SK-N-SH (cell line): ENCODE data around the gene UBR2. TPM values are rescaled to one million over a fixed set of nuclear protein-coding genes. Genes with fewer than 3 reads are reported as not detected.
A peak's percentile ranks its signal among the peaks of the same experiment; 100 is the strongest.

Experiments used
- CTCF ChIA-PET: fragments of 300-600, 350-600 bp; formaldehyde crosslinking; extraction: SDS; loops from one replicate; lab custom pipeline; 2021; lab: Yijun Ruan, JAX
- POLR2A ChIA-PET: fragments of 350-600 bp; sonication (Branson Sonifier 250); formaldehyde crosslinking; extraction: SDS; loops from one replicate; lab custom pipeline; 2020; ENCODE audit warnings: antibody characterized with exemption, inconsistent platforms; lab: Yijun Ruan, JAX
- DNase-seq: peaks from one replicate; pipeline ENCODE4 v3.0.0; 2012
- H2AFZ ChIP-seq: fragments of 200-600 bp; sonication (generic); 2 replicates; pipeline ENCODE4 v1.8.1; 2016; ENCODE audit warnings: antibody characterized with exemption, mild to moderate bottlenecking, low read depth
- H3F3A ChIP-seq: fragments of 200-600 bp; sonication (generic); replicated peaks from 2 replicates; pipeline ENCODE3; 2016; ENCODE audit warnings: antibody characterized with exemption, mild to moderate bottlenecking; ENCODE audit not compliant: insufficient read depth
- H3K27ac ChIP-seq, 2 experiments: fragments of 200-500 bp in 1 of 2; fragments of 200-600 bp in 1 of 2; sonication (Bioruptor generic) in 1 of 2; sonication (generic), shearing (Covaris generic) in 1 of 2; 2 replicates each; pipeline versions ENCODE4 v1.5.1 to v1.6.1; 2014 to 2016; ENCODE audit warnings: low read depth in 2 of 2, inconsistent platforms in 1 of 2, low read length in 1 of 2, mild to moderate bottlenecking in 1 of 2, mixed read lengths in 1 of 2
- H3K27me3 ChIP-seq: fragments of 200-600 bp; sonication (generic), shearing (Covaris generic); 2 replicates; pipeline ENCODE4 v1.6.1; 2016; ENCODE audit warnings: mixed run types; ENCODE audit not compliant: insufficient read depth
- H3K36me3 ChIP-seq, 2 experiments: fragments of 200-500 bp in 1 of 2; fragments of 200-600 bp in 1 of 2; sonication (Bioruptor generic) in 1 of 2; sonication (generic) in 1 of 2; replicated peaks in 1 of 2; 2 replicates each; pipeline versions ENCODE3 to v1.5.1; 2014 to 2016; ENCODE audit warnings: low read length in 1 of 2, mild to moderate bottlenecking in 1 of 2; ENCODE audit not compliant: insufficient read depth in 2 of 2, control insufficient read depth in 1 of 2
- H3K4me1 ChIP-seq, 2 experiments: fragments of 200-500 bp in 1 of 2; fragments of 200-600 bp in 1 of 2; sonication (Bioruptor generic) in 1 of 2; sonication (generic), shearing (Covaris generic) in 1 of 2; 2 replicates each; pipeline versions ENCODE4 v1.5.1 to v1.6.1; 2014 to 2016; ENCODE audit warnings: low read depth in 1 of 2, low read length in 1 of 2, mixed run types in 1 of 2; ENCODE audit not compliant: insufficient read depth in 2 of 2, control insufficient read depth in 1 of 2
- H3K4me2 ChIP-seq: fragments of 200-600 bp; sonication (generic), shearing (Covaris generic); 2 replicates; pipeline ENCODE4 v1.6.1; 2017; ENCODE audit warnings: mixed run types
- H3K4me3 ChIP-seq, 2 experiments: fragments of 200-500 bp in 1 of 2; fragments of 200-600 bp in 1 of 2; sonication (Bioruptor generic) in 1 of 2; sonication (generic), shearing (Covaris generic) in 1 of 2; 2 replicates each; pipeline versions ENCODE4 v1.5.1 to v1.8.1; 2014 to 2016; ENCODE audit warnings: low read depth in 2 of 2, inconsistent platforms in 1 of 2, low read length in 1 of 2, mild to moderate bottlenecking in 1 of 2, mixed read lengths in 1 of 2, moderate library complexity in 1 of 2
- H3K79me2 ChIP-seq: fragments of 200-600 bp; sonication (generic); 2 replicates; pipeline ENCODE4 v1.8.1; 2017; ENCODE audit warnings: mild to moderate bottlenecking; ENCODE audit not compliant: insufficient read depth
- H3K9ac ChIP-seq: fragments of 200-600 bp; sonication (generic); 2 replicates; pipeline ENCODE4 v1.6.1; 2017; ENCODE audit warnings: mixed run types
- H3K9me2 ChIP-seq: fragments of 200-600 bp; sonication (generic); 2 replicates; pipeline ENCODE4 v1.6.1; 2017; ENCODE audit warnings: mixed run types
- H3K9me3 ChIP-seq: fragments of 200-600 bp; sonication (generic); 2 replicates; pipeline ENCODE4 v1.6.1; 2017; ENCODE audit warnings: mixed run types, mild to moderate bottlenecking, moderate library complexity
- H4K20me1 ChIP-seq: fragments of 200-600 bp; sonication (generic); 2 replicates; pipeline ENCODE4 v1.6.1; 2017; ENCODE audit warnings: mild to moderate bottlenecking, mixed run types; ENCODE audit not compliant: insufficient read depth
- CTCF ChIP-seq: fragments of 200-600 bp; sonication (generic); IDR thresholded peaks from 2 replicates; pipeline ENCODE4 v1.6.1; 2017; ENCODE audit warnings: antibody characterized with exemption, mild to moderate bottlenecking, moderate library complexity
- ELF1 ChIP-seq: IDR thresholded peaks from 2 replicates; pipeline ENCODE4 v1.4.0; 2012
- GABPA ChIP-seq: IDR thresholded peaks from 2 replicates; pipeline ENCODE4 v1.4.0; 2012; ENCODE audit warnings: low read depth, mild to moderate bottlenecking
- IRF3 ChIP-seq: fragments of 150-350 bp; IDR thresholded peaks from 2 replicates; pipeline ENCODE4 v1.6.1; 2016; ENCODE audit warnings: mild to moderate bottlenecking, low read depth, low read length
- MXI1 ChIP-seq: IDR thresholded peaks from 2 replicates; pipeline ENCODE4 v1.6.1; 2012; ENCODE audit warnings: mild to moderate bottlenecking, low read depth, low read length, improper control_type of control experiment
- NRF1 ChIP-seq: IDR thresholded peaks from 2 replicates; pipeline ENCODE4 v1.6.1; 2012; ENCODE audit warnings: low read depth, mild to moderate bottlenecking, low read length
- RCOR1 ChIP-seq: fragments of 150-350 bp; IDR thresholded peaks from 2 replicates; pipeline ENCODE4 v1.6.1; 2017; ENCODE audit warnings: antibody characterized with exemption, low read length
- TAF1 ChIP-seq: IDR thresholded peaks from 2 replicates; pipeline ENCODE4 v1.6.1; 2012; ENCODE audit warnings: low read depth, mild to moderate bottlenecking, low read length, moderate library complexity, borderline replicate concordance
- USF2 ChIP-seq: fragments of 150-350 bp; IDR thresholded peaks from 2 replicates; pipeline ENCODE4 v1.6.1; 2017; ENCODE audit warnings: antibody characterized with exemption, low read length, low read depth, borderline replicate concordance
- YY1 ChIP-seq: IDR thresholded peaks from 2 replicates; pipeline ENCODE4 v1.4.0; 2012; ENCODE audit warnings: low read depth, mild to moderate bottlenecking
- WGBS: methylation state at CpG from one replicate; pipeline ENCODE4 v1.1.6; 2017; ENCODE audit warnings: low lambda C conversion rate; 5-methylcytosine and 5-hydroxymethylcytosine counted together
- polyA plus RNA-seq, 3 experiments: library from polyadenylated mRNA; depleted of rRNA; stranded (reverse); fragments of >200 nt; gene quantifications; 2 replicates each; pipeline ENCODE4 v1.2.3, GENCODE V29; 2012
- TF ChIP-seq, protein P1 (sequence below): IDR thresholded peaks from 2 replicates; pipeline ENCODE4 v1.4.0; 2012; ENCODE audit warnings: low read depth, borderline replicate concordance

UBR2 gene
- polyA plus RNA-seq, 1 of the 3 experiments (the other 2 are of a cell fraction) = 5.2 TPM

- H3F3A ChIP-seq = peaks cover 28% of the 10 kb centered on the region
- H4K20me1 ChIP-seq = no peaks in the 10 kb centered on the region
- H3K27ac ChIP-seq = no peak overlapping the region
- no peaks in the 10 kb centered on the region for H3K27me3 ChIP-seq
- no peaks in the 10 kb centered on the region for H3K79me2 ChIP-seq
- WGBS = 83% methylated on average over 7 of the region's 7 CpGs
- H3K4me1 ChIP-seq = peaks cover 0 to 8% of the 10 kb centered on the region in 2 experiments
- POLR2A ChIA-PET = no interaction called here
- CTCF ChIA-PET = no interaction called here
- no peak for DNase-seq
- TF ChIP-seq ELF1 (no peak), YY1 (no peak), TAF1 (no peak), RCOR1 (no peak)
- TF ChIP-seq, protein P1, sequence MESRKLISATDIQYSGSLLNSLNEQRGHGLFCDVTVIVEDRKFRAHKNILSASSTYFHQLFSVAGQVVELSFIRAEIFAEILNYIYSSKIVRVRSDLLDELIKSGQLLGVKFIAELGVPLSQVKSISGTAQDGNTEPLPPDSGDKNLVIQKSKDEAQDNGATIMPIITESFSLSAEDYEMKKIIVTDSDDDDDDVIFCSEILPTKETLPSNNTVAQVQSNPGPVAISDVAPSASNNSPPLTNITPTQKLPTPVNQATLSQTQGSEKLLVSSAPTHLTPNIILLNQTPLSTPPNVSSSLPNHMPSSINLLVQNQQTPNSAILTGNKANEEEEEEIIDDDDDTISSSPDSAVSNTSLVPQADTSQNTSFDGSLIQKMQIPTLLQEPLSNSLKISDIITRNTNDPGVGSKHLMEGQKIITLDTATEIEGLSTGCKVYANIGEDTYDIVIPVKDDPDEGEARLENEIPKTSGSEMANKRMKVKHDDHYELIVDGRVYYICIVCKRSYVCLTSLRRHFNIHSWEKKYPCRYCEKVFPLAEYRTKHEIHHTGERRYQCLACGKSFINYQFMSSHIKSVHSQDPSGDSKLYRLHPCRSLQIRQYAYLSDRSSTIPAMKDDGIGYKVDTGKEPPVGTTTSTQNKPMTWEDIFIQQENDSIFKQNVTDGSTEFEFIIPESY = no peak
- no peak overlapping the region for H3K4me3 ChIP-seq
- H3K9me2 ChIP-seq = no peaks in the 10 kb centered on the region
- no peaks in the 10 kb centered on the region for H3K9me3 ChIP-seq
- H2AFZ ChIP-seq = no peak overlapping the region
- no peak overlapping the region for H3K9ac ChIP-seq
- peaks cover 50 to 65% of the 10 kb centered on the region in 2 experiments for H3K36me3 ChIP-seq
- H3K4me2 ChIP-seq = no peak overlapping the region
These were observed 125.5 kb downstream of the UBR2 start for GRCh38 chr6:42689371-42689770.

- peaks cover 28% of the 10 kb centered on the region for H3F3A ChIP-seq
- no peaks in the 10 kb centered on the region for H4K20me1 ChIP-seq
- no peaks in the 10 kb centered on the region for H3K79me2 ChIP-seq
- H3K4me1 ChIP-seq = peaks cover 3 to 8% of the 10 kb centered on the region in 2 experiments
- H3K4me3 ChIP-seq = no peak overlapping the region
- H3K9ac ChIP-seq = no peak overlapping the region
- H2AFZ ChIP-seq = no peak overlapping the region
- no peaks in the 10 kb centered on the region for H3K9me3 ChIP-seq
- peak overlapping the region in 1 of 2 experiments; percentile 32; a peak in 2 of 4 replicates for H3K27ac ChIP-seq
- POLR2A ChIA-PET = no interaction called here
- no peak overlapping the region for H3K4me2 ChIP-seq
- CTCF ChIA-PET = interaction anchor here (0.6 to 1.7 kb wide), 2 partner anchors 11 to 36 kb away, joined by 3 to 6 read pairs; no protein-coding TSS in a partner anchor
- DNase-seq = no peak
- TF ChIP-seq CTCF (no peak), USF2 (no peak), IRF3 (no peak), GABPA (no peak), NRF1 (no peak), YY1 (no peak), MXI1 (no peak)
- H3K36me3 ChIP-seq = peaks cover 41 to 59% of the 10 kb centered on the region in 2 experiments
- H3K27me3 ChIP-seq = no peaks in the 10 kb centered on the region
- no peaks in the 10 kb centered on the region for H3K9me2 ChIP-seq
- 99% methylated on average over 5 of the region's 5 CpGs for WGBS
These were observed 126.4 kb downstream of the UBR2 start for GRCh38 chr6:42690151-42690702.
